NCI-H1105 (cell line): Measurements from ENCODE around the gene CARD10.
A peak's percentile ranks its signal among the peaks of the same experiment; 100 is the strongest.
"Not testable (repeated sequence)": the region's sequence is repeated elsewhere in the genome, so short reads cannot be mapped to it uniquely, and the experiment has no call there.

Experiments used
- DNase-seq: peaks from one replicate; lab custom pipeline; 2025; lab: John Stamatoyannopoulos, UW

The CARD10 gene

DNA sequence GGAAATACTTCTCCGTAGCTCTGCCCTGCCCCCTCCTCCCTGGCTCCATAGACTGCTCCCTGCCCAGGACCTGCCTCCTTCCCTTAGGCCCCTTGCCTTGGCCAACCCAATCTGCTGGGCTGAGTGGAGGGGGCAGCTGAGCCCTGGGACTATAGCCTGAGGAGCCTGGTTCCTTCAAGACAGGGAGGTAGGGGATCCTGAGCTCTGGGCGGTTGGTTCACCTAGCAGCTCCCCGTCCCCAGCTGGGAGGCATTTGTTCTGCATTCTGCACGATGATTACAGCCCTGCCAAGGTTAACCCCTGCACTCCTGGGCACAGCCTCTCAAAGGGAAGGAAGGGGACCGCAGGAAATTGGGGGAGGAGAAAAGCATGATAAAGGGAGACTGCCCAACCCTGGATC lies 37.5 kb upstream of the CARD10 start:
- no peak for DNase-seq

DNA sequence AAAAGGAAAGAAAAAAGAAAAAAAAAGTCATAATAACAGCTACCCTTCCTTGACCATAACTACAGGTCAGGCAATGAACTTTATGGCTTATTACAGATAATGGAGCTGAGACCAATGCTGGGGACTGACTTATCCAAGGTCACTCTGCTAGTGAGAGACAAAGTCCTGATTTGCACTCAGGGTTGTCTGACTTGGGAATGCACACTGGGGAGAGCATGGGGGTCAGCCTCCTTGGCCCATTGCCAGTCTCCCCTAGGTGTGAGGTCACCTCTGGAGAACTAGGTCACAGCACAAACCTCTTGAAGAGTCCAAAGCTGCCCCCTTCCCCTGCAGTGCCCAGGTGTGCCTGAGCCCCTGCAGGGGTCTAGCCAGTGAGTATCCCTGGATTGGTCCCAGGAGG lies 35.8 kb upstream of the CARD10 start:
- no peak for DNase-seq

DNA sequence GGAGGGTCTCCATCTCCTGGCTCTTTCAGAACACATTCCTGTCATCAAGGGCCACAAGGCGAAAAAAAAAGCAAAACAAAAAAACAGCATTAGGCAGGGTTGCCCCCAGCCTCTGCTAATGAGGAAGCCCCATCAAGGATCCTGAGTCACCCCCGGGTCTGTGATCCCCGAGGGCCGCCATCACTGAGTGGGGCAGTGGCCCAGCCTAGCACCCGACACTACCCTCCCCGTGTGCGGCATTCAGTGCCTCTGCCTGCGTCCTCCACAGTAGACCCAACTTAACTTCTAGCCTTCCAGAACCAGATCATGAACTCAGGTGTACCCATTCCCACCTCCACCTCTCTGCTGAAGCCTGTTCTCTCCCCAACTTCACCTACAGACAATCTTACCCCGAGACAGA lies 34.5 kb upstream of the CARD10 start:
- DNase-seq: no peak

DNA sequence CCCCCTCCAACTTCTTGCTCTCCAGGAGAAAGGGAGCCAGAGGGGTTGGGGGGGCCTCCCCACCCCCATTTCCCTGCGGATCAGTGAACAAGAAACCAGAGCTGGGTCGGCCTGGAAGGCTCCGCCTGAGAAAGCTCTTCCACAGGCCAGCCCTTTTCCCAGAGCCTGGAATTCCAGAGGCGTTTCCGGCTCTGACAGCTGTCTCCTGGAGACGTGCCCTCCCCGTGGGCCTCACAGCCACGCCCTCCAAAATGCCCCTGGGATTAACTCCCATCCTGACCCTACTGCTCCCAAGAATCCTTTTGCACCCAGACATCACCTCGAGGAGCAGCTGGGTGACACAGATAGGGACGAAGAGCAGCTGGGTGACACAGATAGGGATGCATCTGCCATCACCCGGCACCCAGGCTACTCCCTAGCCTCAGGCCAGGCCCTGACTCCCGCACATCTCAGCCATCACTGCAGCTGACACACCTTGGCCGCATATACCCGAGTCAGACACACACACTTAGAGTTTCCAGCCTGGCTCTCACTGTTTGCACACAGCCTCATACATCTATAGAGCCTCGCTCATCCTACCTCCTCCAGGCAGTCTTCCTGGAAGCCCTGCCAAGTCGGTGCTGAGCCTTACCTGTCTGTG lies 33.4 kb upstream of the CARD10 start:
- no peak for DNase-seq

DNA sequence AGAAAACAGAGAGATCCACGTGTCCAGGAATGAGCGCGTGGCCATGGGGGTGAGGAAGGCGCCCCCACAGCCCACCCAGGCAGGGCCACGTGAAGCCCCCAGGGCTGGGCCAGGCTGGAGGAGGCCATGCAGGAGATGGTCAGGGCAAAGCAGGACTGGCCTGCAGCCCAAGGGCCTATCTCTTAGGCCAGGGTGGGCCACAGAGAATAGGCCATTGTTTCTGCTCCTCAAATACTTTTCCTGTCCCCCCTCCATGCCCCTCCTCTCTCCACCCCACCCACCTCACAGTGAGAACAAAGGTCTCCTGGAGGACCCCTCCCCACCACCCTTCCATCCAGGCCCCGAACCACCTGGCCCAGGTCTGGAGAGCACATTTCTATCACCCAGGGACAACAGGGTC lies 32.8 kb upstream of the CARD10 start:
- no peak for DNase-seq

DNA sequence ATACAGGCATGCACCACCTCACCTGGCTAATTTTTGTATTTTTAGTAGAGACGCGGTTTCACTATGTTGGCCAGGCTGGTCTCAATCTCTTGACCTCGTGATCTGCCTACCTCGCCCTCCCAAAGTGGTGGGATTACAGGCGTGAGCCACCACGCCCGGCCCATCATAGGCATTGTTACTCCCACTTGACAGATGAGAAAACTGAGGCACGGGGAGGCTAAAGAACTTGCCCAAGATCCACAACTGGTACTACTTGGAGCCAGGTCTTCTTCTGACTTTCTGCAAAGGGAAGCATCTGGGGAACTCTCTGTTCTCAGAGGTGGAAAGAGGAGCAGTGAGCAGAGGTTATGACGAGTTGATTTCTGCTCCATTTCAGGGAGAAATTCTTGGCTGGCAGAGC lies 31.7 kb upstream of the CARD10 start:
- DNase-seq: not testable (repeated sequence)

DNA sequence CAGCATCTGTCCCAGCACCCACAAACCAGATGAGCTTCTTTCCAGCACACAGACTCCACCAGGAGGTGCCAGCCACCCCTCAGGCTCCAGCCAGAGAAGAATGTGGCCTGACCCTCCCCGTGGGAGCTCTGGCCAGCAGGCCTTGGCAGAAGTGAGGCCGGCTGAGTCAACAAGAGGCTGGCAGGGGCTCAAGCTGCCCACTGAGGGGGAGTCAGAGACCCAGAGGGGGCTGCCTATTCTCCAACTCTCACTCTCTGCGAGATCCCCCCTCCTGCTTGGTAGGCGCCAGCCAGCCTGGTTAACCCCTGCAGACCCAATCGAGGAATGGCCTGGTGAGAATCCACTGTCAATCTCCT lies 30.5 kb upstream of the CARD10 start:
- no peak for DNase-seq

DNA sequence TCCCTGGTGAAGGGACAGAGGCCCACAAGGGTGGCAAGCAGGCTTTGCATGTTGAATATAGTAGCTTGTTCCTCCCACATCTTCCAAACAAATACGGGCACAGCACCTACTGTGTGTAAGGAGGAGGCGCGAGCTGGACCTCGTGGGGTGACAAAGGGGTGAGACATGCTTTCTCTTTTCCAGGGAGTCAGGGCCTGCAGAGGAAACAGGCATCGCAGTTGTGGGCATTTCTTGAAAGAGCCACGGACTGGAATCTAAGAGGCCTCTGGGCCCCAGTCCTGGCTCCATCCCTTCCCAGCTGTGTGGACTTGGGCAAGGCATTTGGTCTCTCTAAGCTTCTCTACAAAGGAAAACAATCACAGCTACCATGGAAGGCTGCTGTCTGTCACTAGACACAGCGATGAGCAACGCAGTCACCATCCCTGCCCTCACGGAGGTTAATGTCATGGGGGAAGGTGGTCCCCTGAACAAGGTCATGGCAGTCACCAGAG lies 28.1 kb upstream of the CARD10 start:
- no peak for DNase-seq

DNA sequence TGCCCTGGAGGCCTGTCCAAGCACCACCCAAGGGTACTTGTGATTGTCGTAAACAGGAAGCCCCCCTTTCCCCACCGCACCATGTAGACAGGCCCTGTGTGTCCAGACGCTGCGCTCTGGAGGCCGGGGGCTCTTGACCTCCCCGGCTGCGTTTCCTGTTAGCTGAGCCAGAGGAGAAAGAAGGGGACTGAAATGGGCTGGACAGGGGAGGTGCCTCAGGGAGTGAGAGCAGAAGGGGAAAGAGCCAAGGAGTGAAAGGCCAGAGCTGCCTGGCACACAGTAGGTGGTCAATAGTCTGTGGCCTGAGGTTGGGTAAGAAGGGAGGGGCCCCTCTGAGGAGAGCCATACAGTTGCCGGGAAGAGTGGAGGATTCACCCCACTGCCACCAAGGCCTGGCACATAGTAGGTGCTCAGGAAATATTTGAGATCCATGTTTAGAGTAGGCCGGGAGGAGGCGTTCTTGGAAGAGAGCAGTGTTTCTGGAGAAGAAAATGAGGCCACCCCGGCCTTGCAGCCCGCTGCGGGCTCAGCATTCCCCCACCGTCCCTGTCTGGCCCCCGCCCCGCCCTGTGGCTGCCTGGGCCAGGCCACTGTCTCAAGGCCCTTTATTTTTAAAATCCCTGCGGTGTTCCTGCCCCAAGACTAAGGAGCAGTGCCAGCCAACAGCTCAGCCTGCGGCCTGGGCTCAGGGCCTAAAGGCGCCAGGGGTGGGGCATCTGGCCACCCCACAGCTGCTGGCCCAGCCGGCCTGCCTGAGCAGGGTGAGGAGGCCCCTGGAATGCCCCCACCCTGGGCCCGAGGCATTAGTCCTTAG lies 27.4 kb upstream of the CARD10 start:
- DNase-seq: no peak

DNA sequence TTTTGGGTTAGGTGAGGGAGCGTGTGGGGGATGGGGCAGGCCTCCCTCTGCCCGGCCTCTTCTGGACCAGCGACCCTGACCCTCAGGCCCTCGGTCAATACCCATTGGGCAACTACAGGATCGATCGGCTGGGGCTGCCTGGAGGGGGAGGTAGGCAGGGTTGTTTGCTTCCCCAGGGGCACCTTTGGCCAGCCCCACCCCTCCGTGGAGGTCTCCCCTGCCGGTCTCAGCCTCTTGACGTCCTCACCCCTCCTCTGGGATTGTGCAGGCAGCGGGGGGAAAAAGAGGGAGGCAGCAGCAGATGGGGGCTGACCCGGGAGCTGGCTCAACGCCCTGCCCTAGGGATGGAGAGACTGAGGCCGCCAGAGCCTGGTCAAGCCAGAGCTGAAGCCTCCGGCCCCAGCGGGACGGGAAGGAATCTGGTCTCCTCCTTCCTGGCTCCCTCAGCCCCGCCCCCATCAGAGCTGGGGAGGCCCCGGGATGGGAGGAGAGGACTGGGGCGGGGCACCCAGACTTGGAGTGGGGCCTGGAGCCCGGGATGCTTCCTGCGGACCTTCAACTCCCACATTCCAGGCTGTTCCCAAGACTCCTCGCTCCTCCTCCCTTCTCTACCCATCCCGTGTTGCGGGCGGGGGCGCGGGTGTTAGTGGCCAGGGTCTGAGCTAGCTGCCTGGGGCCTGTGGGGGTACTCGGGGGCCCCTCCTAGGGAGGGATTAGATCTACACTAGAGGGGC lies 26.7 kb upstream of the CARD10 start:
- no peak for DNase-seq

DNA sequence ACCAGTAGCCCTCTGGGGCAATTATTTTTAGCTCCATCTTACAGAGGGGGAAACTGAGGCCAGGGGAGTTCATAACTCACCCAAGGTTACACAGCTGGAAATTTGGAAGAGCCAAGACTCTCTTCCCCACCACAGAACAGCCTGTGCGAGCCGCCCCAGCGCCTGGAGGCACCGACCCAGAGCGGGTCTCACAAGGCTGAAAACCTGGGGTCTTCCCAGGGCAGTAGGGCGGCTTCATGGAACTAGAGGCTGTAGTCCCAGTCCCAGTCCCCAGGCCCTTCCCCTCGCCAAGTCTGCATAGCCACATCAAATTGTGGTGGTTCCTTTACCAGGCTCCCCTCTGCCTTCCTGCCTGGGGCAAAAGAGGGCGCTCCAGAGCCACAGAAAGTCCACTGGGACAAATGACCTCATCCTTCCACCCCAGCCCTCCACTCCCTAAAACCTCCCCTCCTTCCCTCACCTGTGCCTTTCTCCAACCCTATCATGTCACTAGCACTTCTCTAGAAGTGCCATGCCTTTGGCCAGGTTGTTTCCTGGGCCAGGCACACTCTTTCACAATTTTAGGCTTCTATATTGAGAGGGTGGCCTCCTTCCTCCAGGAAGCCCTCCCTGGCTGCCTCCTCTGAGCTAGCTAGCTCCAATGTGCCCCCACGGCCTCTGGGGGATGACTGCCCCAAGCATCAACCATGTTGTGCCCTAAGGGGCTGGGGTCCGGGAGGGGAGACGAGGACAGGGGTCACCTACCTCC lies 25.9 kb upstream of the CARD10 start:
- DNase-seq: no peak

DNA sequence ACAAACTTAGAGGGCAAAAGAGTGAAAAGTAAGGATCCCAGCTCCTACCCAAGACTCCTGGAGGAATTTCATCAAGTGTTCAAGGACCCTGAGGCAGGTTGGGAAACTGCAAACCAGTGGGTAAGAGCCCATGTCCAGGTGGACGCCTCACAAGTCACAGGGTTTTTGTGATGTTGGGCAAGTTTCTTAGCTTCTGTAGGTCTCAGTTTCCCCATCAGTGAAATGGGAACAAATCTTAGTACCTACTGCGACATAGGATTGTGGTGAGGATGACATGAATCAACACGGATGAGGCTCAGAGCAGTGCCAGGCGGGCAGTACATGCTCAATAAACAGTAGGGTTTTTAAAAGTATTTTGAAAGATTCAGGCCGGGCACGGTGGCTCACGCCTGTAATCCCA lies 23.7 kb upstream of the CARD10 start:
- DNase-seq: no peak

DNA sequence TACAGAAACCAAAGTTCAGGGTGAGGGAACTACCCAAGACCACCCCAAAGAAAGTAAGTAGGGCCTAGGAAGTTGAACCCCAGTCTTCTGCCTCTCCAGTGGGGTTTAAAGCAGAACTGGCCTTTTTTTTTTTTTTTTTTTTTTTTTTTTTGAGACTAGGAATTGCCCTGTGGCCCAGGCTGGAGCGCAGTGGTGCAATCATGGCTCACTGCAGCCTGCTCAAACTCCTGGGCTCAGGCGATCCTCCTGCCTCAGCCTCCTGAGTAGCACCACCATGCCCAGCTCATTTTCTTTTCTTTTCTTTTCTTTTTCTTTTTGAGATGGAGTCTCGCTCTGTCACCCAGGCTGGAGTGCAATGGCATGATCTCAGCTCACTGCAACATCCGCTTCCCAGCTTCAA lies 23.2 kb upstream of the CARD10 start:
- DNase-seq: not testable (repeated sequence)

DNA sequence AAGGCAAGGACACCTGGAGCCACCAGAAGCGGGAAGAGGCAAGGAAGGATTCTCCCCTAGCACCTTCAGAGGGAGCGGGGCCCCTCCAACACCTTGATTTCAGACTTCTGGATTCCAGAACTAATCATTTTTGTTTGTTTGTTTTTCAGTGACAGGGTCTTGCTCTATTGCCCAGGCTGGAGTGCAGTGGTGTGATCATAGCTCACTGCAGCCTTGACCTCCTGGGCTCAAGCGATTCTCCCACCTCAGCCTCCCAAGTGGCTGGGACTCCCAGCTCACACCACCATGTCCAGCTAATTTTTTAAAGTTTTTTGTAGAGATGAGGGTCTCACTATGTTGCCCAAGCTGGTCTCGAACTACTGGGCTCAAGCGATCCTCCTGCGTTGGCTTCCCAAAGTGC lies 20.6 kb upstream of the CARD10 start:
- DNase-seq: not testable (repeated sequence)

DNA sequence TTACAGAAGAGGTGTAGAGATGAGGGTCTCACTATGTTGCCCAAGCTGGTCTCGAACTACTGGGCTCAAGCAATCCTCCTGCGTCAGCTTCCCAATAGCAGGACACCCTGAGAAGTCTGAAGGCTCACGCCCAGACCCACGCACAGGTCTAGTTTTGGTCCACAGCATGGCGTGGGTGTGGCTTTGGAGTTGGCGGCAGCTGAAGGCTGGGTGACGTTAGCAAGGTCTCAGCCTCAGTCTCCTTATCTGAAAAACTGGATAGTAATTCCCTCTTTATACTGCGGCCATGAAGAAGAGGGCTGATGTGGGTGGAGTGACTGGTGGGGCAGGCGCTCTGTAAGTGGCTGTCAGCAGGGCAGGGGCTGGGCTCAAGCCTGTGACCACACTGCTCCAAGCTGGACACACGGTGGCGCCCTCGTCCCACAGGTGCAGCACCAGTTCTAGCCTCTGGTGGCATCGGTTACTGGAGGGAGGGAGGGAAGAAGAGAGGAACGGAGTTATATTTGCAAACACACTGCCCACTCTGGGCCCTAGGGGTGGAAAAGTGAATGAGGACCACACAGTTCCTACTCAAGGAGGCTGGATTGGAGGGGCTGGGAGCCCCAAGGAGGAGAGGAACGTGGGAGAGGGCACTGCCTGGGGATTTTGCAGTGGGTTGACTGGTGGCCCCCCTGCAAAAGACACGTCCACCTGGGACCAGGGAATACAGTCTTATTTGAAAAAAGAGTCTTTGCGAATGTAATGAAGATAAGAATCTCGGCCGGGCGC lies 19.6 kb upstream of the CARD10 start:
- peak; percentile 64 for DNase-seq

DNA sequence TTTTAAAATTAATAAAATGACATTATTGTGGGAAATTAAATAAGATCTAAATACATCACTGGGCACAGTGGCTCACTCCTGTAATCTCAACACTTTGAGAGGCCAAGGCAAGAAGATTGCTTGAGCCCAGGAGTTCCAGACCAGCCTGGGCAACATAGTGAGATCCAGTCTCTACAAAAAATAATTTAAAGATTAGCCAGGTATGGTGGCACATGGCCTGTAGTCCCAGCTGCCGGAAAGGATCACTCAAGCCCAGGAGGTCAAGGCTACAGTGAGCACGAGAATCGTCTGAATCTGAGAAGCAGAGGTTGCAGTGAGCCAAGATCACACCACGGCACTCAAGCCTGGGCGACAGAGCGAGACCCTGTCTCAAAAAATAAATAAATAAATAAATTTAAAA lies 15.9 kb upstream of the CARD10 start:
- no peak for DNase-seq

DNA sequence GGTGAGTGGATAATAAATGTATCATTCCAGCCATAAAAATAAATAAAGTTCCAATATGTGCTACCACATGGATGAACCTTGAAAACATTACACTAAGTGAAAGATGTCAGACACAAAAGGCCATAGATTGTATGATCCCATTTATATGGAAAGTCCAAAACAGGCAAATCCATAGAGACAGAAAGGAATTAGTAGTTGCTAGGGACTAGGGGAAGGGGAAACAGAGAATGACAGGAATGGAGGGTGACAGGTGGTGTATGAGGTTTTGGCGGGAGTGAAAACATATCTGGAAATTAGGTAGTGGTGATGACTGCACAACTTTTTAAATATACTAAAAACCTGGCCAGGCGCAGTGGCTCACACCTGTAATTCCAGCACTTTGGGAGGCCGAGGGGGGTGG lies 15.2 kb upstream of the CARD10 start:
- no peak for DNase-seq

DNA sequence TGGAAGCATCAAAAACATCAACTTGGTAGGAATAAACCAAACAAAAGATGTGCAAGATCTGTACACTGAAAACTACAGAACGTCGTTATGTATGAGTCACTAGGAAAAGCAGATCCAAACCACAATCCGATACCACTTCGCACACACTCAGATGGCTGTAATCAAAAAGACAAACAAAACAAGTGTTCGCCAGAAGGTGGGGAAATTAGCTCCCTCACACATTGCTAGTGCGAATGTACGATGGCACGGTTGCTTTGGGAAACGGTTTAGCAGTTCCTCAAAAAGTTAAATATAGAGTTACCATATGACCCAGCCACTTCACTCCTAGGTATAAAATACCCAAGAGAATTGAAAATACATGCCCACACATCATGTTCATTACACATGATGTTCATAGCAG lies 14.8 kb upstream of the CARD10 start:
- DNase-seq: no peak

DNA sequence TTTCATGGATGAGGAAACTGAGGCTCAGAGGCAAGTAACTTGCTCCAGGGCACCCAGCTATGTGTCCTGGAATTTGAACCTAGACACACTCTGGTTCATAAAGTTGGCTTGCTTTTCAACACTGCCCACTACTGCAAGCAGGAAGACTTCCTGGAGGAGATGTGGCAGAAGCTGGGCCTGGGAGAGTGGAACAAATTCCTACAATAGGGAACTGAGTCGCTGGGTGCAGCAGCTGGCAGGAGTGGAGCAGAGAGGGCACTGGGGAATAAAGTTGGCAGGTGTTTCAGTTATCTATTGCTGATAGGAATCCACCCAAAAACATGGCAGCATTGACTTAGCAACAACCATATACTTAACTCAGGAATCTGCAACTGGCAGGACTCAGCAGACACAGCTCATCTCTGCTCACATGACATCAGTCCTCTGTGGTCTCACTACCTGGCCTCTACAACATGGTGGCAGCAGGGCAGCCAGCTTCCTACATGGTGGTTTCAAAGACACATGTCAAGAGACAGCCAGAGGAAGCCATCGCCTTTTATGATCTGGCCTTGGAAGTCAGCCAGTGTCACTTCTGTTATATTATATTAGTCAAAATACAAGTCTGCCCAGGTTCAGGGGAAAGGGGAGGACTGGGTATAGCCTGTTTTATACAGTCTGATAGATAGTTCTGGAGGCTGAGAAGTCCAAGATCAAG lies 10.6 kb upstream of the CARD10 start:
- peak; percentile 14 for DNase-seq

DNA sequence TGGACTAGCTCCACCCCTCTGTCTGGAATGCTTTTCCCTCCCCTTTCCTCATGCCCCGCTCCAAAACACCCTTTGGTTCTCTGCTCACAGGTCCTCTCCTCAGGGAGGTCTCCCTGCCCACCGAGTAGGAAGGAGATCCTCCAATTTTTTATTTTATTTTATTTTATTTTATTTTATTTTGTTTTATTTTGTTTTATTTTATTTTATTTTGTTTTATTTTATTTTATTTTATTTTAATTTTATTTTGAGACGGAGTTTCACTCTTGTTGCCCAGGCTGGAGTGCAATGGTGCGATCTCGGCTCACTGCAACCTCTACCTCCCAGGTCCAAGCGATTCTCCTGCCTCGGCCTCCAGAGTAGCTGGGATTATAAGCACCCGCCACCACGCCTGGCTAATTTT lies 8.7 kb upstream of the CARD10 start:
- DNase-seq: not testable (repeated sequence)
